ENCODE results near the gene ALPG.
"Not testable (repeated sequence)": the region's sequence is repeated elsewhere in the genome, so short reads cannot be mapped to it uniquely, and the experiment has no call there.

The ALPG gene

GRCh38 chr2:232398293-232399034 is 8.2 kb upstream of the ALPG start:
- DNase-seq, result no peak

DNA sequence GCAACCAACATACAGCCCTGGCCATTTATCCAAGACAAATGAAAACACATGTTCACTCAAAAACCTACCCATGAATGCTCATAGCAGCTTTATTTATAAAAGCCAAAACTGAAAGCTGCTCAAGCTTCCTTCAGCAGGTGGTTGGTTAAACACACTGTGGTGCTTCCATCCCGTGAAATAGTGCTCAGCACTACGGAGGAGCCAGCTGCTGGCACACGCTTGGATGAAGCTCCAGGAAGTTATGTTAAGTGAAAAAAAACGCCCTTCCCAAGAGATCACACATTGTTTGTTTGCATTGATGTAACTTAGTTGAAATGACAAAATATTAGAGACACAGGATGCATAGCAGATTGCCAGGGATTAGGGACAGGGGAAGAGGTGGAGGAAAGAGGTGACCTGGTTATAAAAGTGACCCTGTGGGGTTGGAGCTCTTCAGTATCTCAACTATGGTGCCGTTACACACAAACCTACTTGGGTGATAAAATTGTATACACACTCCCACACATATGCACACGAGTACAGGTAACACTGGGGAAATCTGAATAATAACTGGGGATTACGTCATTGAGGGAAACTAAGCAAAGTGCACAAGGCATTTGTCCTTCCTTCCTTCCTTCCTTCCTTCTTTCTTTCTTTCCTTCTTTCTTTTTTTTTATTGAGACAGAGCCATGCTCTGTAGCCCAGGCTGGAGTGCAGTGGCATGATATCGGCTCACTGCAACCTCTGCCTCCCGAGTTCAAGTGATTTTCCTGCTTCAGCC is 6.2 kb upstream of the ALPG start:
- no peak for DNase-seq

DNA sequence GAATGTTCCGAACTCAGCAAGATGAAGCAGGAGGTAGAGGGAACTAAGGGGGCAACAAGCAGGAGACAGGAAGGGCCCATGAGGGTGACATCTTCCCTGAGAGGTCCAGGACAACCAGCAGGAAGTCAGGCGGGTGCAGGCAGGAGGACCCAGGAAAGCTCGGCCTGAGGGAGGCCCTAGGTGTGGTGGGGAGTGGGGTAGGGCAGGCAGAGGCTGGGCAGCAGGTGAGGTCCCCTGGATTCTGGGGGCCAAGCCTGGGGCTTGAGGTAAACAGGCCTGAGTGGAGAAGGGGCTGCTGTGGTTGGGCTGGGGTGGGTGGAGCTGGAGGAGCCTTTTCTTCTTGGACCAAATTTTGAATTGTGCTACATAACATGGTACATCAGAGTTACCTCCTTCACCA is 4.1 kb upstream of the ALPG start:
- no peak for DNase-seq

DNA sequence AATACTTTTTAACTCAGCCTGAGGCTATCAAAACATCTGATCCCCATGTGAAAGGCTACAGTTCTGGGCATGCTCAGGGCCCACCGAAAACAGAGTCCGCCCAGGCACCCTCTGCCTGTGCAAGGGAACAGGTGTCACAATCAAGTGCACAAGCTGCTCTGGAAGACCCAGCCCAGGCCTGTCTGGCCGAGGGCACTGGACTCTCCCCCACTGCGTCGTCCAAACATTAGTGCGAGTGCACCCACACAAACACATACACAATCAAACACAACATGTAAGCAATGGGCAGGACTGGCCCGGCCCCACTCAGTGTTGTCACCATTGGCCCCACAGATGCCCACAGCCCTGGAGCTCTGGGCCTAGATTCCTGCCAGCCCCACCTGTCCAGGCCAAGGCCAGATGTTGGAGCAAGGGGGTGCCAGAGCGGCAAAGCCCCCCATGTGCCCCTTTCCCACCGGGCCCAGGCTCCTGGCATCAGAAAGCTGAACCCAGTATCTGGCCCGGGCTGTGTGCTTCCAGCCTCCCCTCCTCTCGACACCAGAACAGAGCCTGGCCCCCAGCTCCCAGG is 617 bp upstream of the ALPG start:
- no peak for DNase-seq

DNA sequence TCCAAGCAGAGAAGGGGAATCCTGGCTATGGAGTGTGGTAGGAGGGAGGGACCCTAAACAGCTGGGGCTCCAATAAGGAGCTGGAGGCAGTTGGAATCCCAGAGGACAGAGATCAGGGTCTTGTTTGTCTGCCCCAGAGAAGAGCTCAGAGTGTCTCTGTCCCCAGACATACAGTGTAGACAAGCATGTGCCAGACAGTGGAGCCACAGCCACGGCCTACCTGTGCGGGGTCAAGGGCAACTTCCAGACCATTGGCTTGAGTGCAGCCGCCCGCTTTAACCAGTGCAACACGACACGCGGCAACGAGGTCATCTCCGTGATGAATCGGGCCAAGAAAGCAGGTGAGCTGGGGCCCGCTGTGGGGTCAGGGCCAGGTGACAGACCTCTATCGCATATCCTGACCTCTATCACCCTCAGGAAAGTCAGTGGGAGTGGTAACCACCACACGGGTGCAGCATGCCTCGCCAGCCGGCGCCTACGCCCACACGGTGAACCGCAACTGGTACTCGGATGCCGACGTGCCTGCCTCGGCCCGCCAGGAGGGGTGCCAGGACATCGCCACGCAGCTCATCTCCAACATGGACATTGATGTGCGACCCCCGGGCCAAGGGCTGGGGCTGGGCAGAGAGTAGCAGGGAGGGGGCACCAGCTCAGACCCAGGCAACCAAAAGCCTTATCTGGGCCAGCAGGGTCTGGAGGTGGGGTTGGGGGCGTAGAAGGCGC is 945 bp downstream of the ALPG start:
- DNase-seq, result not testable (repeated sequence)

- not testable (repeated sequence) for DNase-seq
Observed at GRCh38 chr2:232408269-232408668, 1.6 kb downstream of the ALPG start.

- DNase-seq, result not testable (repeated sequence)
Observed at GRCh38 chr2:232409617-232410016, 3.0 kb downstream of the ALPG start.

DNA sequence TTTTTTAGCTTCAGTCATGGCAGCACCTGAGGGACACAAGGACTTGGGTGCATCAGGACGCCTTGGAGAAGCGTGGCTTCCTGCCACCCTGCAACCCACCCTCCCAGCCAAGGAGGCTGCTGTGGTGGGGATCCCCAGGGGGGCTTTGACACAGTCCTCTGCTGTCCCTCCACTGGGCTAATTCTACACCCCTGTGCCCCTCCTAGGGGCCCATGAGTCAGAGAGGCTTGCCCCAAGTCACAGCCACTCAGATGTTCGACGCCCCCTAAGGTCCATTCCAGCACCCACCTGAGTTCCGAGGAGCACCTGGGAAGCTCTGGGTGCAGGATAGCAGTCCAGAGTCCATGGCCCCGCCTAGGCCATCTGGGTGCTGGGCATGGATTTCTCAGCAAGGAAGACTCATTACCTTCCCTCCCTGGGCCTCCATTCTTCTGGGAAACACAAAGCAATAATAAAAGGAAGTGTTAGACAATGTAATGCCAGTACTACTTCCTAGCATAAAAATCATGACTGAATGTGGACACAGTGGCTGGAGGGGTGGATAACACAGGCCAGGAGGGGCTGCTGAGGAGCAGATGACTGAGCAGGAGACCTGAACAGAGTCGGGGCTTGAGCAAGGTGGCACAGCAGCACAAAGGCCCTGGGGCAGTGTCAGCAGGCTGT is 3.7 kb downstream of the ALPG start:
- DNase-seq, result no peak

DNA sequence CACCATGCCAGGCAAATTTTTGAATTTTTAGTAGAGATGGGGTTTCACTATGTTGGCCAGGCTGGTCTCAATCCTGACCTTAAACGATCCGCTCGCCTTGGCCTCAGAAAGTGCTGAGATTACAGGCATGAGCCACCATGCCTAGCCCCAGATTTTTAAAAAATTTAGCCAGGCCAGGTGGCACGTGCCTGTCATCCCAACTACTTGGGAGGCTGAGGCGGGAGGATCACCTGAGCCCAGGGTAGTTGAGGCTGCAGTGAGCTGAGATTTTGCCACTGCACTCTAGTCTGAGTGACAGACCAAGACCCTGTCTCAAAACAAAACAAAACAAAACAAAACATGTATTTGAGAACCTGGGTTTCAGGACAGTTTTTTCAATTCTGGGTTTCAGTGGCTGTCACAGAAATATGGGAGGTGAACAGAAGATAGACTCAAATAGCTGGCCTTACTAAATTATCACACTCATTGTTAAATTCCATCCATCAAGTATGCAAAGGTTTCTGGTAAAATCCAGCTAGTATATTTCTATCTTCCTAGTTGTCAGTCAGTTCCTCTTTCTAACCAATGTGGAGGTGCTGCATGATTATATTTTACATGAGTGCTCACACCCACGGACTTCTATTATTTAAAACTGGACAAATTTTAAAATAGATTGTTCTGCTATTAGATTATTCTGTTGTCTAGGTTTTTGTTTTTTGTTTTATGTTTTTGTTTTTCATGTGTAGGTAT is 5.4 kb downstream of the ALPG start:
- no peak for DNase-seq

GRCh38 chr2:232412986-232413385 is 6.3 kb downstream of the ALPG start:
- DNase-seq, result no peak

- no peak for DNase-seq
Observed at GRCh38 chr2:232415138-232415690, 8.6 kb downstream of the ALPG start.

- DNase-seq, result no peak
Observed at GRCh38 chr2:232415736-232416520, 9.3 kb downstream of the ALPG start.

DNA sequence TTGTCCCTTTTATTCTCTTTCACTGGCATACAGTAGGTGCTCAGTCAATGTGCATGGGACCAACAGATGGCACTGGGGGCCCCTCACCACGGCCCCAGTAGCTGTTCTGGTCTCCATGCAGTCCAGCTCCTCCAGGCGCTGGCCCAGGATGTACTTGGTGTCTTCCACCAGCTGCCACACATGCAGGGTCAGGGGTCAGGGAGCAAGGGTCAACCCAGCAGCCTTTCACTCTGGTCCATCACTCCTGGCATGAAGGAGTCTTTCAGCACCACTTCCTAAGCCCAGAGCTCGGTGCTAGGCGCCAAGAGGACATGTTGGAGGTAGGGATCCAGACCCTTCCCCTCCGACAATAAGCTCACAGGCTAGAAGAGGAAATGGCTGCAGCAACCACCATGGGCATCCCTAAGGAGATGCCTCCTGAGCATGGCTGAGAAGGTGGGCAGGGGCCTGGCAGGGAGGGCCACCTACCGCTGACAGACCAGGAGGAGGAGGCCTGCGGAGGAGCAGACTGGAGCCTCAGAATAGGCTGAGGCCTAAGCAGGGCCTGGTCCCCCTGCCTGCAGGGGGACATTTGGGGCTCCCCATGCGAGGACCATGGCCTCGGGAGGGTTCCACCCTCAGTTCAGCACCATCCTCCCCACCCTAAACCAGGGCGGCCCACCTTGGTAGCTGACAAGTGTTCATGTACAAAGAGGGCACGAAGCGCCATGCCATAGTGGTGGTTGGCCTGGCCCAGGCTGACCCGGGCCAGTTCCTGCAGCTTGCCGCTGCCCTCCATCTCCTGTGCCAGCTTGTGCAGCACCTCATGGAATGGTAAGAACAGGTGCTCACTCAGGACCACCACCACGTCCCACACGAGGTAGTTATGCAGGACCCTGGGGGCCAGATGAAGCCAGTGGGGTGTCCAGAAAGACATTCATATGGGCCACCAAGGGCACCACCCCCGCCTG is 10.2 kb downstream of the ALPG start:
- DNase-seq, result no peak

DNA sequence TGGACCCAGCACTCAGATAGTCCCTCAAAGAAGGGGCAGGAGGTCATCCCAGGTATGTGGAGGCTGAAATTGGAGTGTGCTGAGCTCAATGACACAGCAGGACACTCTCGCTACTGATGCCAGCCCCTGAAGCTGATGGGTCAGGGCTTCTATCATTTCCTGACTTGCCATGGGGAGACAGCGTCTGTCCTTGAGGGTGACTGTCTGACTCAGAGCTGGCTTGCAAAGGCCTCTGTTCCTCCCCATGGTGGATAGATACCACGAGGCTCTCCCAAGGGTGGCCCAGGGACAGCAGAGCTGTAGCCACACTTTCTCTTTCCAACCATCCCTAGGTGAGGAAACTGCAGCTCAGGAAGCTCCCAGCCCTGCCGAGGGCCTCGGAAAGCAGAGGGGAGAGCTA is 10.8 kb downstream of the ALPG start:
- no peak for DNase-seq

DNA sequence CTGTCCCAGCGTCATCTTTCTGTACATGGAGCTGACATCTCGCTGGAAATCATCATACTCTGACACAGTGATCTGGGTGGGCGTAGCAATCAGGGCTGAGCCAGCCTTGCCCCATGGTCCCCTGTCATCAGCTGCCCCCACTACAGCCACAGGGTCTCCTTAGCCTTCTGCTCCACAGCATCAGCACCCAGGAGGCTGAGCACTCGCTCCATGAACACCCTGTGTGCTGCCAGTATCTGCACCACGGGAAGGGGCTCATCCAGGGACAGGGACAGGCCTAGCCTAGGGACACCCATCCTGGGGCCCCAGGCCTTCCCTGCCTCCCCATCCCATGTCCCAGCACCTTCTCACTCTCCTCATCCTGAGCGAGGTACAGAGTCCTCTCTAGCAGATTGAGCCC is 11.4 kb downstream of the ALPG start:
- no peak for DNase-seq

- no peak for DNase-seq
Observed at GRCh38 chr2:232418466-232419244, 12.0 kb downstream of the ALPG start.

DNA sequence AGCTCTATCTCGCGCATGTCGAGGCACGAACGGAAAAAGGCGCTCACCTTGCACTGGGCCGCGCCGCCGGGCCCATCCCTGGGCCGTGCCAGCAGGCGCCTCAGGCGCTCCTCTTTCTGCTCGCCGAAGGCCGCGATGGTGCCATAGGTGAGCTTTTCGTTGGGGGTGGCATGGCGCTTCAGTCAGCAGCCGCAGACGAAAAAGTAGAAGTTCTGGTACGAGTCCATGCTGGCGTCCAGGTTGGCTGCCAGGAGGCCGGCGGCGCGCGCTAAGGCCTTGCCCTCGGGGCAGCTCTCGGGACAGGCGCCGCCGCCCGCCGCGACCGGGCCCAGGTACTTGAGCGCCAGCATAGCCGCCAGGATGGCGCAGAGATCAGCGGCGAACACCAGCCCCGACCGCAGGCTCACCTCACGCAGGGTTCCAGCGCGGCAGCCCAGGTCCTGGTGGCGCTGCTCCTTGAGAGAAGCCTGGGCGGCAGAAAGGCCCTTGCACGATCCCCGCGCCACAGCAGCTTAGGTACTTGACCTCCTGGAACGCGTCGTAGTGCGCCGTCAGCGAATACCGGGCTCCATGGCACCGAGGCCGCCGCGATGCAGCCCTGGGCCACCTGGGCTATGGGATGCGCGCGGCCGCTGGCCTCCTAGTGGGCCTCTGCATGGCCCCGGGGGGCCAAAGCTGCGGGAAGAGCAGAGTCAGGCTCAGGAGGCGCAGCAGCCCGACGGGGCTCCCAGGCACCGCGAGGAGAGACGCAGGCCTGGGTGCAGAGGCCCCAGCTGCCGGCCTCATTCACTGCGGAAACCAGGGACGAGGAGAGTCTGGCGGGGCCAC is 12.8 kb downstream of the ALPG start:
- DNase-seq, result no peak

DNA sequence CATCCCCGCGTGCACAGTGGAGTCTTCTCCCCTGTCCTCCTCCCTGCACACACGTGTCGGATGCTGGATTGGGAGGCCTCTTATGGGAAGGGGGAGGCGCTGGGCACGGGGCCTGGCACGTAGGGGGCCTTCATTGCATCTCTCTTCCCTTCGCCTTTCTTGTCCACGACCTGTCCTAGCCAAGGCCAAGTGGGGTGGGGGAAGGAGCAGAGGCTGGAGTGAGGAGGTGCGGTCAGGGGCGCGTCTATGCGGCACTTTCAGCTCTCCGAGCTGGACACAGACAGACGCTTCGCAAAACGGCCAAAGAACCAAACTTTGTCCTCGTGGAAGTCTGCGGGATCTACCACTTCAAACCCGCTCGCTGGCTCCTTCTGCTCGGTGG is 13.4 kb downstream of the ALPG start:
- DNase-seq, result no peak

Measured in activated CD4-positive, CD25-positive, alpha-beta regulatory T cell (primary cell).